GM12801 (cell line): ENCODE measurements around the gene TMEM132D.

Experiments used
- TF ChIP-seq, protein P1 (sequence below): IDR thresholded peaks from one replicate; pipeline ENCODE4 v1.5.1; 2011; ENCODE audit warnings: control low read depth; ENCODE audit not compliant: insufficient read length; ENCODE audit errors: extremely low read depth

TMEM132D gene

DNA sequence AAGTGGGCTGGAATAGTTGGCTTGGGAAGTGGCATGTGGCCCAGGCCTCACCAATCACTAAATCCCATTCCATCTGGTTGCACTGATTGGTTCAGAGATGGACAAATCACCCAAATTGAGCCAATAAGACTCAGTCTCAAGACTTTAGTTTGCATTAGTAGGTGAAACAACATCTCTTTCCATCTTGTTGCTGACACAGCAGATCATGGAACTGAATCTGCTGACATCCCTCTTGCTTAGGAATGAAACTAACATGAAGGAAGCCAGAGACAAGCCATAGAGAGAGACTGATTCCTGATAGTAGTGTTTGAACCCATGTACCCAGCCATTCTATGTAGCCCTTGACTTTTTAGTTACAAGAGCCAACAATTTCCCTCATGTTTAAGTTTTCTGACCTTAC lies 743.5 kb downstream of the TMEM132D start:
- TF ChIP-seq, protein P1, sequence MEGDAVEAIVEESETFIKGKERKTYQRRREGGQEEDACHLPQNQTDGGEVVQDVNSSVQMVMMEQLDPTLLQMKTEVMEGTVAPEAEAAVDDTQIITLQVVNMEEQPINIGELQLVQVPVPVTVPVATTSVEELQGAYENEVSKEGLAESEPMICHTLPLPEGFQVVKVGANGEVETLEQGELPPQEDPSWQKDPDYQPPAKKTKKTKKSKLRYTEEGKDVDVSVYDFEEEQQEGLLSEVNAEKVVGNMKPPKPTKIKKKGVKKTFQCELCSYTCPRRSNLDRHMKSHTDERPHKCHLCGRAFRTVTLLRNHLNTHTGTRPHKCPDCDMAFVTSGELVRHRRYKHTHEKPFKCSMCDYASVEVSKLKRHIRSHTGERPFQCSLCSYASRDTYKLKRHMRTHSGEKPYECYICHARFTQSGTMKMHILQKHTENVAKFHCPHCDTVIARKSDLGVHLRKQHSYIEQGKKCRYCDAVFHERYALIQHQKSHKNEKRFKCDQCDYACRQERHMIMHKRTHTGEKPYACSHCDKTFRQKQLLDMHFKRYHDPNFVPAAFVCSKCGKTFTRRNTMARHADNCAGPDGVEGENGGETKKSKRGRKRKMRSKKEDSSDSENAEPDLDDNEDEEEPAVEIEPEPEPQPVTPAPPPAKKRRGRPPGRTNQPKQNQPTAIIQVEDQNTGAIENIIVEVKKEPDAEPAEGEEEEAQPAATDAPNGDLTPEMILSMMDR: no peak

DNA sequence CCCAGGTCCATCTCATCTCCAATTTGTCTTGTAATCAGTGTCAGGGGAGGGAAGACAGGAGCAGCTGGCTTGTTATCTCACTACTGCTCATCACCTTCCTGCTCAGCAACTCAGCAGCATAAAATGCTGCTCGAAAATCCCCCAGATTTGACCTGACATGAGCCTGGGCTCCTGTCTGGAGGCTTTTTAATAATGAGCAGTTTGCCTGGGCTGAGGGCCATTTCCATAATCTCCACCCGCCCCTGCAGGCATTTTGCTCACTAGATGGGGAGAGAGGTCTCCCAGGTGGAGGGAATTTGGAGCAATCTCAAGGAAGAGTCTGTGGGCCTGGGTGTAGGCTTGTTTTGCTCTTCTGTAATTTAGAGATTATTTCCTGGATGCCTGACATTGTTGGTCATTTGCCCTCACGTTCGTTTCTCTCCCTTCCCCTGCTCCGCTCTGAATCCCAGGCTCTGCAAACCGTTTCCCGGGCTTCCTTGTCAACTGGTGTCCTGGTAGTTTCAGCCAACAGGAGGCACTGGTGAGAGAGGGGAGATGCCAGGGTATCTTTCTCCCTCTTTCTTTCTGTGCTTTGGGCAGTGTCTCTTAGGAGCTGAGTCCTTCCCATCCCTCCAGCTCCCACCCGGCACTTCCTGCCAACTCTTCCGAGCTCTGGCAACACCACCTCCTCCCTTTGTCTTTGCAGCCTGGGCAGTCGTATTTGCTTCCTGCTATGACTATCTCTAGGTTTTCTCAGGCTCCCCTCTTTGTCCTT lies 751.3 kb downstream of the TMEM132D start:
- TF ChIP-seq, protein P1: no peak

GRCh38 chr12:129150721-129151120 lies 753.1 kb downstream of the TMEM132D start:
- TF ChIP-seq, protein P1: no peak

- TF ChIP-seq, protein P1: no peak
Measured at GRCh38 chr12:129145381-129145780, 758.4 kb downstream of the TMEM132D start.

- TF ChIP-seq, protein P1: no peak
Measured at GRCh38 chr12:129138776-129139175, 765.0 kb downstream of the TMEM132D start.

- TF ChIP-seq, protein P1: no peak
Measured at GRCh38 chr12:129136694-129137325, 767.0 kb downstream of the TMEM132D start.

- TF ChIP-seq, protein P1: no peak
Measured at GRCh38 chr12:129127771-129128170, 776.1 kb downstream of the TMEM132D start.
